Naive thymus-derived CD4-positive, alpha-beta T cell (primary cell): ENCODE results near the gene CDK16. TPM values are rescaled to one million over a fixed set of nuclear protein-coding genes. Genes with fewer than 3 reads are reported as not detected.

Experiments
- ATAC-seq: fragments of 150-1000 bp; cut with Tn5 transposase; 2 replicates; pipeline ENCODE4 v1.10.0; 2021; ENCODE audit warnings: mild to moderate bottlenecking, moderate library complexity
- CTCF ChIA-PET: fragments of 350-600 bp; sonication (Branson Sonifier 250); formaldehyde crosslinking; loops from one replicate; lab custom pipeline; 2021; ENCODE audit warnings: antibody characterized with exemption; lab: Charles Lee
- POLR2A ChIA-PET: fragments of 350-600 bp; sonication (Branson Sonifier 250); formaldehyde crosslinking; loops from one replicate; lab custom pipeline; 2021; ENCODE audit warnings: antibody characterized with exemption, inconsistent platforms; lab: Charles Lee
- DNase-seq, 9 donors: peaks; one replicate each; pipeline versions ENCODE4 v3.0.0 to v3.0.0-alpha.2; 2020 to 2022; ENCODE audit warnings: mixed read lengths in 1 of 9
- H3K27ac ChIP-seq: one replicate; pipeline ENCODE4 v1.7.0; 2013; ENCODE audit warnings: mild to moderate bottlenecking, low read depth, low read length, moderate library complexity
- H3K27me3 ChIP-seq, 2 donors: one replicate each; pipeline ENCODE4 v1.7.0; 2013; ENCODE audit warnings: low read length in 2 of 2, mild to moderate bottlenecking in 2 of 2, moderate library complexity in 2 of 2; ENCODE audit not compliant: control insufficient read depth in 2 of 2, insufficient read depth in 2 of 2
- H3K36me3 ChIP-seq, 3 experiments: 1 replicate in 2 of 3; 2 replicates in 1 of 3; pipeline ENCODE4 v1.7.0; 2013; ENCODE audit warnings: low read length in 3 of 3, mild to moderate bottlenecking in 3 of 3, moderate library complexity in 1 of 3; ENCODE audit not compliant: insufficient read depth in 3 of 3, control insufficient read depth in 2 of 3
- H3K4me1 ChIP-seq, 2 donors: one replicate each; pipeline ENCODE4 v1.7.0; 2013; ENCODE audit warnings: low read length in 2 of 2, mild to moderate bottlenecking in 2 of 2, moderate library complexity in 1 of 2; ENCODE audit not compliant: control insufficient read depth in 2 of 2, insufficient read depth in 2 of 2
- H3K4me3 ChIP-seq: 2 replicates; pipeline ENCODE4 v1.7.0; 2013; ENCODE audit warnings: mild to moderate bottlenecking, low read length
- H3K9me3 ChIP-seq, 3 experiments: 1 replicate in 2 of 3; 2 replicates in 1 of 3; pipeline ENCODE4 v1.7.0; 2013; ENCODE audit warnings: low read length in 3 of 3; ENCODE audit not compliant: control insufficient read depth in 2 of 3
- H3K27ac Mint-ChIP-seq, 9 donors: one replicate each; pipeline ENCODE4 v1.8.0; 2020 to 2022; ENCODE audit warnings: mixed read lengths in 9 of 9, mild to moderate bottlenecking in 8 of 9, moderate library complexity in 5 of 9, inconsistent platforms in 2 of 9
- H3K27me3 Mint-ChIP-seq, 5 donors: one replicate each; pipeline ENCODE4 v1.8.0; 2021 to 2022; ENCODE audit warnings: mixed read lengths in 5 of 5, mild to moderate bottlenecking in 1 of 5
- H3K36me3 Mint-ChIP-seq, 5 donors: one replicate each; pipeline ENCODE4 v1.8.0; 2020 to 2022; ENCODE audit warnings: mixed read lengths in 5 of 5, mild to moderate bottlenecking in 3 of 5, inconsistent platforms in 1 of 5
- H3K4me1 Mint-ChIP-seq, 7 donors: one replicate each; pipeline ENCODE4 v1.8.0; 2020 to 2022; ENCODE audit warnings: mixed read lengths in 7 of 7, mild to moderate bottlenecking in 3 of 7, inconsistent platforms in 1 of 7
- H3K4me3 Mint-ChIP-seq, 10 donors: one replicate each; pipeline ENCODE4 v1.8.0; 2020 to 2022; ENCODE audit warnings: mild to moderate bottlenecking in 10 of 10, mixed read lengths in 10 of 10, moderate library complexity in 6 of 10, inconsistent platforms in 2 of 10
- H3K9me3 Mint-ChIP-seq, 11 donors: one replicate each; pipeline ENCODE4 v1.8.0; 2020 to 2022; ENCODE audit warnings: mixed read lengths in 11 of 11, mild to moderate bottlenecking in 4 of 11, inconsistent platforms in 1 of 11, moderate library complexity in 1 of 11
- intact Hi-C, 2 donors: fragments of 100-400 bp; cut with micrococcal nuclease; formaldehyde crosslinking; loops; one replicate each; pipeline ENCODE4 v1.15.1; 2023
- polyA plus RNA-seq, 2 donors: library from polyadenylated mRNA; unstranded; fragments of 300-500 nt; fragmentation: Illumina TruSeq; gene quantifications; one replicate each; pipeline ENCODE4 v1.2.3, GENCODE V29; 2021
- total RNA-seq, 6 experiments: library from RNA in 5 of 6; stranded (reverse) in 5 of 6; gene quantifications; 1 replicate in 5 of 6; 2 replicates in 1 of 6; pipeline ENCODE4 v1.2.3 and lab custom pipeline; 2021 to 2026

CDK16 gene
- total and polyA plus RNA-seq, 7 experiments from 2014 or later, result 6.4 to 112 (median 61.6) TPM

- no peaks in the 10 kb centered on the region for H3K4me1 ChIP-seq
- peaks cover 0 to 75% (median 6%) of the 10 kb centered on the region in 3 experiments for H3K36me3 ChIP-seq
- ATAC-seq, result no peak
- no peak overlapping the region for H3K27ac Mint-ChIP-seq
- H3K27ac ChIP-seq, result no peak overlapping the region
- no peaks in the 10 kb centered on the region for H3K27me3 Mint-ChIP-seq
- ChIA-PET CTCF (no interaction called here), POLR2A (no interaction called here)
- intact Hi-C loops, result no loop called here
- peaks cover 4 to 31% (median 9%) of the 10 kb centered on the region in 5 donors for H3K36me3 Mint-ChIP-seq
- H3K27me3 ChIP-seq, result no peaks in the 10 kb centered on the region
- H3K9me3 ChIP-seq, result no peaks in the 10 kb centered on the region
- DNase-seq, result no peak
- no peak overlapping the region for H3K4me3 Mint-ChIP-seq
- H3K9me3 Mint-ChIP-seq, result no peaks in the 10 kb centered on the region
- peaks cover 0 to 3% (median 0%) of the 10 kb centered on the region in 7 donors for H3K4me1 Mint-ChIP-seq
- H3K4me3 ChIP-seq, result no peak overlapping the region
Observed at GRCh38 chrX:47182106-47182700, 36.3 kb upstream of the CDK16 start.

DNA sequence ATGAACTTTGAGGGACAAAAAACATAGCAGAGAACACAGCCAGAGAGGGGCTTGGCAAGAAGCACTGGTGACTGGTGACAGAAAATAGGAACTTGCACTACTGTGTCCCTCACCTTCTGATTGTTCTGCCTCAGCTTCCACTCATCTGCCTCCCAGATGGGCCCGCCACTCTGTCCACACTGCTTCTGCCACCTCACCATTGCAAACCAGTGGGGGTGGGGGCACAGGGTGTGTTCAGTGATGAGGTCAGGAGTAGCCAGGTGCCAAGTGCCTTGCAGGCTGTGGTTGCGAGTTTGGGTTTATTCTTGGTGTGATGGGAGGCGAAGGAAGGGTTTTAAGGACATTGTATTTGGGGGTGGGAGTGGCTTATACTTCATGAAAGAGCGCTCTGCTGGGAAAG, 34.0 kb upstream of the CDK16 start:
- Histone ChIP-seq H3K27ac (no peak overlapping the region), H3K36me3 (peaks cover 0 to 52% (median 5%) of the 10 kb centered on the region in 3 experiments), H3K4me1 (no peaks in the 10 kb centered on the region), H3K4me3 (no peak overlapping the region), H3K27me3 (no peaks in the 10 kb centered on the region), H3K9me3 (no peaks in the 10 kb centered on the region)
- POLR2A ChIA-PET, result no interaction called here
- Mint-ChIP-seq H3K27ac (no peak overlapping the region), H3K9me3 (no peaks in the 10 kb centered on the region), H3K4me1 (peaks cover 0 to 7% (median 0%) of the 10 kb centered on the region in 7 donors), H3K4me3 (peak overlapping the region in 1 of 10 donors; percentile 13), H3K27me3 (no peaks in the 10 kb centered on the region), H3K36me3 (peaks cover 4 to 24% (median 4%) of the 10 kb centered on the region in 5 donors)
- intact Hi-C loops, result no loop called here
- CTCF ChIA-PET, result no interaction called here
- no peak for ATAC-seq
- DNase-seq, result no peak

DNA sequence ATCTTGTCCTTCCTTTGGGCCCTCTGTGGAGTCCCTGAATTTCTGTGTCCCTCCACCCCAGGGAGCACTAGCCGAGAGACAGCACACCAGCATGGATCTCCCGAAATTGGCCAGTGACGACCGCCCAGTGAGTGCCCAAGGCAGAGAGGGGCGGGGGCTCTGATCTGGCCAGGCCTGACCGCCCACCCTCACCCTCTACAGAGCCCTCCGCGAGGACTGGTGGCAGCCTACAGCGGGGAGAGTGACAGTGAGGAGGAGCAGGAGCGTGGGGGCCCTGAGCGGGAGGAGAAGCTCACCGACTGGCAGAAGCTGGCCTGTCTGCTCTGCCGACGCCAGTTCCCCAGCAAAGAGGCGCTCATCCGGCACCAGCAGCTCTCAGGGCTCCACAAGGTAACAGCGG, 33.2 kb upstream of the CDK16 start:
- Histone ChIP-seq H3K9me3 (no peaks in the 10 kb centered on the region), H3K27me3 (no peaks in the 10 kb centered on the region), H3K36me3 (peaks cover 0 to 46% (median 5%) of the 10 kb centered on the region in 3 experiments), H3K4me1 (no peaks in the 10 kb centered on the region), H3K4me3 (no peak overlapping the region), H3K27ac (no peak overlapping the region)
- H3K27me3 Mint-ChIP-seq, result no peaks in the 10 kb centered on the region
- ChIA-PET POLR2A (no interaction called here), CTCF (no interaction called here)
- H3K9me3 Mint-ChIP-seq, result no peaks in the 10 kb centered on the region
- peaks cover 0 to 7% (median 0%) of the 10 kb centered on the region in 7 donors for H3K4me1 Mint-ChIP-seq
- H3K4me3 Mint-ChIP-seq, result no peak overlapping the region
- DNase-seq (no peak), ATAC-seq (no peak)
- intact Hi-C loops, result no loop called here
- peaks cover 4 to 22% (median 4%) of the 10 kb centered on the region in 5 donors for H3K36me3 Mint-ChIP-seq
- H3K27ac Mint-ChIP-seq, result no peak overlapping the region

GRCh38 chrX:47186096-47186740, 32.3 kb upstream of the CDK16 start:
- CTCF ChIA-PET, result no interaction called here
- DNase-seq, result no peak
- POLR2A ChIA-PET, result no interaction called here
- H3K27me3 Mint-ChIP-seq, result no peaks in the 10 kb centered on the region
- no peak overlapping the region for H3K4me3 ChIP-seq
- no peak overlapping the region for H3K27ac Mint-ChIP-seq
- H3K4me1 ChIP-seq, result no peaks in the 10 kb centered on the region
- H3K9me3 Mint-ChIP-seq, result no peaks in the 10 kb centered on the region
- H3K9me3 ChIP-seq, result no peaks in the 10 kb centered on the region
- no peak overlapping the region for H3K4me3 Mint-ChIP-seq
- peaks cover 0 to 10% (median 6%) of the 10 kb centered on the region in 7 donors for H3K4me1 Mint-ChIP-seq
- H3K36me3 Mint-ChIP-seq, result peaks cover 0 to 19% (median 4%) of the 10 kb centered on the region in 5 donors
- peaks cover 0 to 42% (median 5%) of the 10 kb centered on the region in 3 experiments for H3K36me3 ChIP-seq
- H3K27me3 ChIP-seq, result no peaks in the 10 kb centered on the region
- no peak overlapping the region for H3K27ac ChIP-seq
- ATAC-seq, result no peak
- intact Hi-C loops, result no loop called here

GRCh38 chrX:47187106-47187677, 31.3 kb upstream of the CDK16 start:
- ChIA-PET CTCF (no interaction called here), POLR2A (no interaction called here)
- H3K4me1 Mint-ChIP-seq, result peaks cover 0 to 17% (median 9%) of the 10 kb centered on the region in 7 donors
- Histone ChIP-seq H3K27me3 (no peaks in the 10 kb centered on the region), H3K4me3 (no peak overlapping the region), H3K4me1 (no peaks in the 10 kb centered on the region), H3K9me3 (no peaks in the 10 kb centered on the region), H3K27ac (no peak overlapping the region), H3K36me3 (peaks cover 0 to 32% (median 5%) of the 10 kb centered on the region in 3 experiments)
- no peaks in the 10 kb centered on the region for H3K27me3 Mint-ChIP-seq
- H3K4me3 Mint-ChIP-seq, result no peak overlapping the region
- peak overlapping the region in 1 of 9 donors; percentile 25 for H3K27ac Mint-ChIP-seq
- no peak for ATAC-seq
- DNase-seq, result no peak
- H3K9me3 Mint-ChIP-seq, result no peaks in the 10 kb centered on the region
- intact Hi-C loops, result no loop called here
- H3K36me3 Mint-ChIP-seq, result peaks cover 0 to 14% (median 4%) of the 10 kb centered on the region in 5 donors

GRCh38 chrX:47189906-47190305, 28.6 kb upstream of the CDK16 start:
- Mint-ChIP-seq H3K36me3 (peaks cover 0 to 11% (median 4%) of the 10 kb centered on the region in 5 donors), H3K27ac (no peak overlapping the region), H3K4me3 (no peak overlapping the region), H3K4me1 (peaks cover 9 to 39% (median 30%) of the 10 kb centered on the region in 7 donors), H3K27me3 (no peaks in the 10 kb centered on the region), H3K9me3 (no peaks in the 10 kb centered on the region)
- CTCF ChIA-PET, result interaction anchor here (1.7 kb wide), 1 partner anchor 195 kb away, joined by 7 read pairs; no protein-coding TSS in a partner anchor
- intact Hi-C loops, result loop anchor here (1.0 to 10.0 kb wide), 9 partner anchors 46 to 837 kb away; partner anchors contain the start of genes NDUFB11 (in 2 of the 2), ARAF (in 1 of the 2), ELK1 (in 1 of the 2) and SLC9A7 (in 1 of the 2)
- no peak overlapping the region for H3K4me3 ChIP-seq
- ATAC-seq (no peak), DNase-seq (no peak)
- H3K4me1 ChIP-seq, result peaks cover 4 to 6% of the 10 kb centered on the region in 2 donors
- peak overlapping the region; percentile 79 for H3K27ac ChIP-seq
- no peaks in the 10 kb centered on the region for H3K27me3 ChIP-seq
- no peaks in the 10 kb centered on the region for H3K9me3 ChIP-seq
- H3K36me3 ChIP-seq, result peaks cover 0 to 26% (median 0%) of the 10 kb centered on the region in 3 experiments
- POLR2A ChIA-PET, result interaction anchor here (0.8 to 2.9 kb wide), 6 partner anchors 29 to 1768 kb away, joined by 3 to 25 read pairs (median 11); partner anchors contain the start of genes CDK16, NDUFB11, RBM10 and USP11
